ENCODE results near the gene MEGF8.

DNA sequence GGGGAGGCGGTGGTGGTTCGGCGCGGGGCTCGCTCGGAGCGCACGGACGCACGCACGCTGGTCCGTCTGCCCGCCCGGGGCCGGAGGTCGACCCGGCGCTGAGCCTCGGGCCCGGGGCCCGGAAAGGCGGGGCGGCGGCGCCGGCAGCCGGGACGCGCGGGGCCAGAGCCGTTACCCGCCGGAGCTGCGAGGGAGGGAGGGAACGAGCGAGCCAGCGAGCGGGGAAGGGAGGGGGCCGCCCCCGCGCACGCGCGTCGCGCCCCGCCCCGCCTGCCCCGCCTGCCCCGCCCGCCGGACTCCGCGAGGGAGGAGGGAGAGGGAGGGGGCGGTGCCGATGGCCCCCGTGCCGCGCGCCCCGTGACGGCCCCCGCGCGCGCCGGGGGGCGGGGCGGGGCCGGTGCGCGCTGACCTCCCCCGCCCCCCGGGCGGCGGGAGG, 41.4 kb upstream of the MEGF8 start:
- TF ChIP-seq NR2F2 (IDR thresholded peaks at IDR 0.05): no peak
- TF ChIP-seq, protein P1, sequence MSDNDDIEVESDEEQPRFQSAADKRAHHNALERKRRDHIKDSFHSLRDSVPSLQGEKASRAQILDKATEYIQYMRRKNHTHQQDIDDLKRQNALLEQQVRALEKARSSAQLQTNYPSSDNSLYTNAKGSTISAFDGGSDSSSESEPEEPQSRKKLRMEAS (IDR thresholded peaks at IDR 0.05): no peak
- TF ChIP-seq, protein P2, sequence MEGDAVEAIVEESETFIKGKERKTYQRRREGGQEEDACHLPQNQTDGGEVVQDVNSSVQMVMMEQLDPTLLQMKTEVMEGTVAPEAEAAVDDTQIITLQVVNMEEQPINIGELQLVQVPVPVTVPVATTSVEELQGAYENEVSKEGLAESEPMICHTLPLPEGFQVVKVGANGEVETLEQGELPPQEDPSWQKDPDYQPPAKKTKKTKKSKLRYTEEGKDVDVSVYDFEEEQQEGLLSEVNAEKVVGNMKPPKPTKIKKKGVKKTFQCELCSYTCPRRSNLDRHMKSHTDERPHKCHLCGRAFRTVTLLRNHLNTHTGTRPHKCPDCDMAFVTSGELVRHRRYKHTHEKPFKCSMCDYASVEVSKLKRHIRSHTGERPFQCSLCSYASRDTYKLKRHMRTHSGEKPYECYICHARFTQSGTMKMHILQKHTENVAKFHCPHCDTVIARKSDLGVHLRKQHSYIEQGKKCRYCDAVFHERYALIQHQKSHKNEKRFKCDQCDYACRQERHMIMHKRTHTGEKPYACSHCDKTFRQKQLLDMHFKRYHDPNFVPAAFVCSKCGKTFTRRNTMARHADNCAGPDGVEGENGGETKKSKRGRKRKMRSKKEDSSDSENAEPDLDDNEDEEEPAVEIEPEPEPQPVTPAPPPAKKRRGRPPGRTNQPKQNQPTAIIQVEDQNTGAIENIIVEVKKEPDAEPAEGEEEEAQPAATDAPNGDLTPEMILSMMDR (IDR thresholded peaks at IDR 0.05; ENCODE audit: low read depth, low read length, missing input control): no peak
- TF ChIP-seq, protein P3, sequence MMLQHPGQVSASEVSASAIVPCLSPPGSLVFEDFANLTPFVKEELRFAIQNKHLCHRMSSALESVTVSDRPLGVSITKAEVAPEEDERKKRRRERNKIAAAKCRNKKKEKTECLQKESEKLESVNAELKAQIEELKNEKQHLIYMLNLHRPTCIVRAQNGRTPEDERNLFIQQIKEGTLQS (IDR thresholded peaks at IDR 0.05): no peak
- TF ChIP-seq, protein P4, sequence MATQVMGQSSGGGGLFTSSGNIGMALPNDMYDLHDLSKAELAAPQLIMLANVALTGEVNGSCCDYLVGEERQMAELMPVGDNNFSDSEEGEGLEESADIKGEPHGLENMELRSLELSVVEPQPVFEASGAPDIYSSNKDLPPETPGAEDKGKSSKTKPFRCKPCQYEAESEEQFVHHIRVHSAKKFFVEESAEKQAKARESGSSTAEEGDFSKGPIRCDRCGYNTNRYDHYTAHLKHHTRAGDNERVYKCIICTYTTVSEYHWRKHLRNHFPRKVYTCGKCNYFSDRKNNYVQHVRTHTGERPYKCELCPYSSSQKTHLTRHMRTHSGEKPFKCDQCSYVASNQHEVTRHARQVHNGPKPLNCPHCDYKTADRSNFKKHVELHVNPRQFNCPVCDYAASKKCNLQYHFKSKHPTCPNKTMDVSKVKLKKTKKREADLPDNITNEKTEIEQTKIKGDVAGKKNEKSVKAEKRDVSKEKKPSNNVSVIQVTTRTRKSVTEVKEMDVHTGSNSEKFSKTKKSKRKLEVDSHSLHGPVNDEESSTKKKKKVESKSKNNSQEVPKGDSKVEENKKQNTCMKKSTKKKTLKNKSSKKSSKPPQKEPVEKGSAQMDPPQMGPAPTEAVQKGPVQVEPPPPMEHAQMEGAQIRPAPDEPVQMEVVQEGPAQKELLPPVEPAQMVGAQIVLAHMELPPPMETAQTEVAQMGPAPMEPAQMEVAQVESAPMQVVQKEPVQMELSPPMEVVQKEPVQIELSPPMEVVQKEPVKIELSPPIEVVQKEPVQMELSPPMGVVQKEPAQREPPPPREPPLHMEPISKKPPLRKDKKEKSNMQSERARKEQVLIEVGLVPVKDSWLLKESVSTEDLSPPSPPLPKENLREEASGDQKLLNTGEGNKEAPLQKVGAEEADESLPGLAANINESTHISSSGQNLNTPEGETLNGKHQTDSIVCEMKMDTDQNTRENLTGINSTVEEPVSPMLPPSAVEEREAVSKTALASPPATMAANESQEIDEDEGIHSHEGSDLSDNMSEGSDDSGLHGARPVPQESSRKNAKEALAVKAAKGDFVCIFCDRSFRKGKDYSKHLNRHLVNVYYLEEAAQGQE (IDR thresholded peaks at IDR 0.05): no peak
- no peak for TF ChIP-seq GABPA (IDR thresholded peaks at IDR 0.05 in 1 of 2, conservative IDR thresholded peaks at IDR 0.05 in 1 of 2)
- TF ChIP-seq JUND (IDR thresholded peaks at IDR 0.05): no peak
- TF ChIP-seq FOXA2 (IDR thresholded peaks at IDR 0.05): no peak
- no peak for TF ChIP-seq TAF1 (conservative IDR thresholded peaks at IDR 0.05)
- no peak for TF ChIP-seq YY1 (IDR thresholded peaks at IDR 0.05)
- no peak for TF ChIP-seq SP1 (IDR thresholded peaks at IDR 0.05)
- TF ChIP-seq FOXA1 (IDR thresholded peaks at IDR 0.05): no peak
- TF ChIP-seq EGR1 (IDR thresholded peaks at IDR 0.05; ENCODE audit: low read depth in 2 of 2): no peak
- TF ChIP-seq RAD21 (IDR thresholded peaks at IDR 0.05): no peak

All from liver (tissue), 3 donors.